SK-N-SH (cell line): Measurements from ENCODE around the gene HPCAL1. TPM values are rescaled to one million over a fixed set of nuclear protein-coding genes. Genes with fewer than 3 reads are reported as not detected.
A peak's percentile ranks its signal among the peaks of the same experiment; 100 is the strongest.

Experiments
- CTCF ChIA-PET: fragments of 300-600, 350-600 bp; formaldehyde crosslinking; extraction: SDS; loops from one replicate; lab custom pipeline; 2021; lab: Yijun Ruan, JAX
- POLR2A ChIA-PET: fragments of 350-600 bp; sonication (Branson Sonifier 250); formaldehyde crosslinking; extraction: SDS; loops from one replicate; lab custom pipeline; 2020; ENCODE audit warnings: antibody characterized with exemption, inconsistent platforms; lab: Yijun Ruan, JAX
- DNase-seq: peaks from one replicate; pipeline ENCODE4 v3.0.0; 2012
- H2AFZ ChIP-seq: fragments of 200-600 bp; sonication (generic); 2 replicates; pipeline ENCODE4 v1.8.1; 2016; ENCODE audit warnings: antibody characterized with exemption, mild to moderate bottlenecking, low read depth
- H3F3A ChIP-seq: fragments of 200-600 bp; sonication (generic); replicated peaks from 2 replicates; pipeline ENCODE3; 2016; ENCODE audit warnings: antibody characterized with exemption, mild to moderate bottlenecking; ENCODE audit not compliant: insufficient read depth
- H3K27ac ChIP-seq, 2 experiments: fragments of 200-500 bp in 1 of 2; fragments of 200-600 bp in 1 of 2; sonication (Bioruptor generic) in 1 of 2; sonication (generic), shearing (Covaris generic) in 1 of 2; 2 replicates each; pipeline versions ENCODE4 v1.5.1 to v1.6.1; 2014 to 2016; ENCODE audit warnings: low read depth in 2 of 2, inconsistent platforms in 1 of 2, low read length in 1 of 2, mild to moderate bottlenecking in 1 of 2, mixed read lengths in 1 of 2
- H3K27me3 ChIP-seq: fragments of 200-600 bp; sonication (generic), shearing (Covaris generic); 2 replicates; pipeline ENCODE4 v1.6.1; 2016; ENCODE audit warnings: mixed run types; ENCODE audit not compliant: insufficient read depth
- H3K36me3 ChIP-seq, 2 experiments: fragments of 200-500 bp in 1 of 2; fragments of 200-600 bp in 1 of 2; sonication (Bioruptor generic) in 1 of 2; sonication (generic) in 1 of 2; replicated peaks in 1 of 2; 2 replicates each; pipeline versions ENCODE3 to v1.5.1; 2014 to 2016; ENCODE audit warnings: low read length in 1 of 2, mild to moderate bottlenecking in 1 of 2; ENCODE audit not compliant: insufficient read depth in 2 of 2, control insufficient read depth in 1 of 2
- H3K4me1 ChIP-seq, 2 experiments: fragments of 200-500 bp in 1 of 2; fragments of 200-600 bp in 1 of 2; sonication (Bioruptor generic) in 1 of 2; sonication (generic), shearing (Covaris generic) in 1 of 2; 2 replicates each; pipeline versions ENCODE4 v1.5.1 to v1.6.1; 2014 to 2016; ENCODE audit warnings: low read depth in 1 of 2, low read length in 1 of 2, mixed run types in 1 of 2; ENCODE audit not compliant: insufficient read depth in 2 of 2, control insufficient read depth in 1 of 2
- H3K4me2 ChIP-seq: fragments of 200-600 bp; sonication (generic), shearing (Covaris generic); 2 replicates; pipeline ENCODE4 v1.6.1; 2017; ENCODE audit warnings: mixed run types
- H3K4me3 ChIP-seq, 2 experiments: fragments of 200-500 bp in 1 of 2; fragments of 200-600 bp in 1 of 2; sonication (Bioruptor generic) in 1 of 2; sonication (generic), shearing (Covaris generic) in 1 of 2; 2 replicates each; pipeline versions ENCODE4 v1.5.1 to v1.8.1; 2014 to 2016; ENCODE audit warnings: low read depth in 2 of 2, inconsistent platforms in 1 of 2, low read length in 1 of 2, mild to moderate bottlenecking in 1 of 2, mixed read lengths in 1 of 2, moderate library complexity in 1 of 2
- H3K79me2 ChIP-seq: fragments of 200-600 bp; sonication (generic); 2 replicates; pipeline ENCODE4 v1.8.1; 2017; ENCODE audit warnings: mild to moderate bottlenecking; ENCODE audit not compliant: insufficient read depth
- H3K9ac ChIP-seq: fragments of 200-600 bp; sonication (generic); 2 replicates; pipeline ENCODE4 v1.6.1; 2017; ENCODE audit warnings: mixed run types
- H3K9me2 ChIP-seq: fragments of 200-600 bp; sonication (generic); 2 replicates; pipeline ENCODE4 v1.6.1; 2017; ENCODE audit warnings: mixed run types
- H3K9me3 ChIP-seq: fragments of 200-600 bp; sonication (generic); 2 replicates; pipeline ENCODE4 v1.6.1; 2017; ENCODE audit warnings: mixed run types, mild to moderate bottlenecking, moderate library complexity
- H4K20me1 ChIP-seq: fragments of 200-600 bp; sonication (generic); 2 replicates; pipeline ENCODE4 v1.6.1; 2017; ENCODE audit warnings: mild to moderate bottlenecking, mixed run types; ENCODE audit not compliant: insufficient read depth
- CTCF ChIP-seq: fragments of 200-600 bp; sonication (generic); IDR thresholded peaks from 2 replicates; pipeline ENCODE4 v1.6.1; 2017; ENCODE audit warnings: antibody characterized with exemption, mild to moderate bottlenecking, moderate library complexity
- EP300 ChIP-seq, 2 experiments: IDR thresholded peaks; 2 replicates each; pipeline versions ENCODE4 v1.4.0 to v1.6.1; 2012; ENCODE audit warnings: borderline replicate concordance in 1 of 2, low read depth in 1 of 2, low read length in 1 of 2
- EZH2phosphoT487 ChIP-seq: fragments of 200-600 bp; sonication (generic); IDR thresholded peaks from 2 replicates; pipeline ENCODE4 v1.6.1; 2017; ENCODE audit warnings: low read depth, mixed run types, mild to moderate bottlenecking, antibody characterized with exemption, moderate library complexity, borderline replicate concordance
- FOSL2 ChIP-seq: IDR thresholded peaks from 2 replicates; pipeline ENCODE4 v1.4.0; 2012; ENCODE audit warnings: low read depth, mild to moderate bottlenecking, moderate library complexity, borderline replicate concordance
- FOXJ3 ChIP-seq: sonication (generic); formaldehyde crosslinking; IDR thresholded peaks from 2 replicates; pipeline ENCODE4 v1.5.1; 2020; ENCODE audit warnings: mild to moderate bottlenecking, missing genetic modification reagents
- FOXM1 ChIP-seq: IDR thresholded peaks from 2 replicates; pipeline ENCODE4 v1.4.0; 2012; ENCODE audit warnings: low read depth, mild to moderate bottlenecking
- GABPA ChIP-seq: IDR thresholded peaks from 2 replicates; pipeline ENCODE4 v1.4.0; 2012; ENCODE audit warnings: low read depth, mild to moderate bottlenecking
- GATA2 ChIP-seq: sonication (generic); formaldehyde crosslinking; IDR thresholded peaks from 2 replicates; pipeline ENCODE4 v1.5.0; 2020; ENCODE audit warnings: mild to moderate bottlenecking, missing genetic modification reagents
- MAX ChIP-seq: IDR thresholded peaks from 2 replicates; pipeline ENCODE4 v1.4.0; 2012; ENCODE audit warnings: low read depth
- MEF2A ChIP-seq: IDR thresholded peaks from 2 replicates; pipeline ENCODE4 v1.4.0; 2012; ENCODE audit warnings: low read depth, borderline replicate concordance
- NFIC ChIP-seq: IDR thresholded peaks from 2 replicates; pipeline ENCODE4 v1.4.0; 2012; ENCODE audit warnings: borderline replicate concordance
- NRF1 ChIP-seq: IDR thresholded peaks from 2 replicates; pipeline ENCODE4 v1.6.1; 2012; ENCODE audit warnings: low read depth, mild to moderate bottlenecking, low read length
- POLR2AphosphoS5 ChIP-seq: IDR thresholded peaks from 2 replicates; pipeline ENCODE4 v1.6.1; 2012; ENCODE audit warnings: low read depth, low read length
- RAD21 ChIP-seq: IDR thresholded peaks from 2 replicates; pipeline ENCODE4 v1.6.1; 2012; ENCODE audit warnings: mild to moderate bottlenecking, low read length
- RCOR1 ChIP-seq: fragments of 150-350 bp; IDR thresholded peaks from 2 replicates; pipeline ENCODE4 v1.6.1; 2017; ENCODE audit warnings: antibody characterized with exemption, low read length
- REST ChIP-seq: IDR thresholded peaks from 2 replicates; pipeline ENCODE4 v1.6.1; 2012; ENCODE audit warnings: mild to moderate bottlenecking, low read depth, low read length, moderate library complexity
- RFX5 ChIP-seq: IDR thresholded peaks from 2 replicates; pipeline ENCODE4 v1.6.1; 2012; ENCODE audit warnings: mild to moderate bottlenecking, improper control_type of control experiment, low read length
- RXRA ChIP-seq: IDR thresholded peaks from 2 replicates; pipeline ENCODE4 v1.4.0; 2012; ENCODE audit warnings: low read depth, mild to moderate bottlenecking, borderline replicate concordance
- SIN3A ChIP-seq: IDR thresholded peaks from 2 replicates; pipeline ENCODE4 v1.6.1; 2012; ENCODE audit warnings: low read depth, mild to moderate bottlenecking, low read length, moderate library complexity, borderline replicate concordance
- SMC3 ChIP-seq: IDR thresholded peaks from 2 replicates; pipeline ENCODE4 v1.6.1; 2012; ENCODE audit warnings: low read depth, low read length, improper control_type of control experiment
- TAF1 ChIP-seq: IDR thresholded peaks from 2 replicates; pipeline ENCODE4 v1.6.1; 2012; ENCODE audit warnings: low read depth, mild to moderate bottlenecking, low read length, moderate library complexity, borderline replicate concordance
- TCF12 ChIP-seq: IDR thresholded peaks from 2 replicates; pipeline ENCODE4 v1.4.0; 2012
- TEAD4 ChIP-seq: IDR thresholded peaks from 2 replicates; pipeline ENCODE4 v1.4.0; 2012; ENCODE audit warnings: mild to moderate bottlenecking, borderline replicate concordance; ENCODE audit not compliant: insufficient read depth
- YY1 ChIP-seq: IDR thresholded peaks from 2 replicates; pipeline ENCODE4 v1.4.0; 2012; ENCODE audit warnings: low read depth, mild to moderate bottlenecking
- WGBS: methylation state at CpG from one replicate; pipeline ENCODE4 v1.1.6; 2017; ENCODE audit warnings: low lambda C conversion rate; 5-methylcytosine and 5-hydroxymethylcytosine counted together
- polyA plus RNA-seq, 3 experiments: library from polyadenylated mRNA; depleted of rRNA; stranded (reverse); fragments of >200 nt; gene quantifications; 2 replicates each; pipeline ENCODE4 v1.2.3, GENCODE V29; 2012
- TF ChIP-seq, protein P1 (sequence below): IDR thresholded peaks from 2 replicates; pipeline ENCODE4 v1.4.0; 2012; ENCODE audit warnings: low read depth, borderline replicate concordance

Gene HPCAL1
- polyA plus RNA-seq (2012; rRNA removed), result 34.6 and 77.0 TPM in 2 replicates
- 42.6 and 64.9 TPM in 2 replicates for polyA plus RNA-seq (2012; cell fraction: cytosol; rRNA removed)
- polyA plus RNA-seq (2012; cell fraction: nucleus; rRNA removed), result 45.4 and 53.6 TPM in 2 replicates

GRCh38 chr2:10302479-10303180, at the start of gene HPCAL1:
Gene HPCAL1, plus strand, starts transcription at chr2:10302904. Its CDS starts 116,854 bp downstream, at chr2:10419758.
- POLR2A ChIA-PET, result interaction anchor here (1.2 to 1.9 kb wide), 4 partner anchors 16 to 174 kb away, joined by 3 to 10 read pairs (median 5); no protein-coding TSS in a partner anchor
- peaks cover 25% of the 10 kb centered on the region for H4K20me1 ChIP-seq
- peaks cover 11 to 59% of the 10 kb centered on the region in 2 experiments for H3K4me1 ChIP-seq
- peaks cover 17% of the 10 kb centered on the region for H3F3A ChIP-seq
- H3K27ac ChIP-seq, result peak within 1 kb of the TSS; percentile 15 to 85; a peak in 3 of 4 replicates
- H3K9ac ChIP-seq, result peak within 1 kb of the TSS; percentile 66
- peak within 1 kb of the TSS; percentile 98 for H3K4me2 ChIP-seq
- H3K27me3 ChIP-seq, result no peaks in the 10 kb centered on the region
- WGBS, result 1% methylated on average over 28 of the region's 87 CpGs
- H3K4me3 ChIP-seq, result peak within 1 kb of the TSS; percentile 64 to 80
- H3K79me2 ChIP-seq, result peaks cover 35% of the 10 kb centered on the region
- peak within 1 kb of the TSS; percentile 50 for H2AFZ ChIP-seq
- DNase-seq, result peak; percentile 100
- H3K9me2 ChIP-seq, result no peaks in the 10 kb centered on the region
- no peaks in the 10 kb centered on the region for H3K36me3 ChIP-seq
- H3K9me3 ChIP-seq, result no peaks in the 10 kb centered on the region
- CTCF ChIA-PET, result interaction anchor here (0.9 to 11.6 kb wide), 33 partner anchors 10 to 230 kb away, joined by 3 to 167 read pairs (median 6); partner anchors contain the start of gene RRM2
- peak; percentile 63 for TF ChIP-seq CTCF
- no peak for TF ChIP-seq TCF12
- no peak for TF ChIP-seq NFIC
- no peak for TF ChIP-seq GATA2 (CRISPR knock-in tag)
- no peak for TF ChIP-seq MEF2A
- no peak for TF ChIP-seq FOXM1
- TF ChIP-seq EZH2phosphoT487, result no peak
- TF ChIP-seq RFX5, result no peak
- peak; percentile 29 for TF ChIP-seq SMC3
- TF ChIP-seq FOSL2, result no peak
- TF ChIP-seq, protein P1, sequence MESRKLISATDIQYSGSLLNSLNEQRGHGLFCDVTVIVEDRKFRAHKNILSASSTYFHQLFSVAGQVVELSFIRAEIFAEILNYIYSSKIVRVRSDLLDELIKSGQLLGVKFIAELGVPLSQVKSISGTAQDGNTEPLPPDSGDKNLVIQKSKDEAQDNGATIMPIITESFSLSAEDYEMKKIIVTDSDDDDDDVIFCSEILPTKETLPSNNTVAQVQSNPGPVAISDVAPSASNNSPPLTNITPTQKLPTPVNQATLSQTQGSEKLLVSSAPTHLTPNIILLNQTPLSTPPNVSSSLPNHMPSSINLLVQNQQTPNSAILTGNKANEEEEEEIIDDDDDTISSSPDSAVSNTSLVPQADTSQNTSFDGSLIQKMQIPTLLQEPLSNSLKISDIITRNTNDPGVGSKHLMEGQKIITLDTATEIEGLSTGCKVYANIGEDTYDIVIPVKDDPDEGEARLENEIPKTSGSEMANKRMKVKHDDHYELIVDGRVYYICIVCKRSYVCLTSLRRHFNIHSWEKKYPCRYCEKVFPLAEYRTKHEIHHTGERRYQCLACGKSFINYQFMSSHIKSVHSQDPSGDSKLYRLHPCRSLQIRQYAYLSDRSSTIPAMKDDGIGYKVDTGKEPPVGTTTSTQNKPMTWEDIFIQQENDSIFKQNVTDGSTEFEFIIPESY, result no peak
- TF ChIP-seq TEAD4, result no peak
- no peak; the same call in 1 of the 2 replicates for TF ChIP-seq MAX
- peak; percentile 34; the same call in 1 of the 2 replicates for TF ChIP-seq RAD21
- TF ChIP-seq EP300 (IDR thresholded peaks at IDR 0.05; ENCODE audit: borderline replicate concordance in 1 of 2, low read depth in 1 of 2, low read length in 1 of 2), result no peak
- no peak for TF ChIP-seq FOXJ3
- no peak for TF ChIP-seq REST
- TF ChIP-seq SIN3A, result no peak
- TF ChIP-seq NRF1, result no peak
- TF ChIP-seq YY1, result no peak
- TF ChIP-seq RCOR1, result peak; percentile 20; the same call in 1 of the 2 replicates
- TF ChIP-seq TAF1, result peak; percentile 81; the same call in 1 of the 2 replicates
- TF ChIP-seq RXRA, result no peak
- peak; percentile 86 for TF ChIP-seq POLR2AphosphoS5
- peak; percentile 64; the same call in 1 of the 2 replicates for TF ChIP-seq GABPA
